A673 (cell line): Measurements from ENCODE around the gene MCUR1.
"Not testable (repeated sequence)": the region's sequence is repeated elsewhere in the genome, so short reads cannot be mapped to it uniquely, and the experiment has no call there.

Source experiments
- CTCF ChIP-seq: fragments of 300-800, 200-600 bp; sonication (generic); conservative IDR thresholded peaks from 2 replicates; pipeline ENCODE4 v1.5.1; 2017; ENCODE audit warnings: low read depth, mild to moderate bottlenecking, antibody characterized with exemption, low read length, moderate library complexity, mixed read lengths
- EZH2 ChIP-seq: fragments of 200-600 bp; sonication (generic); IDR thresholded peaks from 2 replicates; pipeline ENCODE4 v1.6.1; 2017; ENCODE audit warnings: borderline replicate concordance, low read depth, mild to moderate bottlenecking, mixed read lengths, antibody characterized with exemption, low read length; ENCODE audit not compliant: poor library complexity, severe bottlenecking

- TF ChIP-seq CTCF, EZH2: not testable (repeated sequence)
Observed at GRCh38 chr6:13829419-13829818, 15.1 kb upstream of the MCUR1 start.
